Thoracic aorta (tissue), 2 donors: ENCODE results near the gene DALRD3. TPM values are rescaled to one million over a fixed set of nuclear protein-coding genes. Genes with fewer than 3 reads are reported as not detected.
A peak's percentile ranks its signal among the peaks of the same experiment; 100 is the strongest.
"Not testable (repeated sequence)": the region's sequence is repeated elsewhere in the genome, so short reads cannot be mapped to it uniquely, and the experiment has no call there.

Experiments
- ATAC-seq: fragments of 150-250 bp; one replicate; pipeline ENCODE4 v1.8.0; 2017; ENCODE audit warnings: low read depth; ENCODE audit not compliant: insufficient number of reproducible peaks, low FRiP score
- DNase-seq: peaks from one replicate; pipeline ENCODE4 v3.0.0-alpha.2; 2020; ENCODE audit warnings: low spot score
- H3K27ac ChIP-seq, 2 donors: fragments of 200-600 bp; sonication (generic); 1 replicate in 1 of 2; 2 replicates in 1 of 2; pipeline ENCODE4 v1.5.1; 2016; ENCODE audit warnings: mild to moderate bottlenecking in 2 of 2, moderate library complexity in 2 of 2
- H3K27me3 ChIP-seq: fragments of 200-600 bp; sonication (generic); replicated peaks from 2 replicates; pipeline ENCODE4 v1.6.0; 2016; ENCODE audit warnings: mild to moderate bottlenecking; ENCODE audit not compliant: insufficient read depth
- H3K36me3 ChIP-seq: fragments of 200-600 bp; sonication (generic); one replicate; pipeline ENCODE4 v1.5.1; 2016
- H3K4me1 ChIP-seq, 2 donors: fragments of 200-600 bp; sonication (generic); 1 replicate in 1 of 2; 2 replicates in 1 of 2; pipeline versions ENCODE4 v1.5.1 to v1.6.0; 2016; ENCODE audit warnings: low read depth in 2 of 2, mild to moderate bottlenecking in 1 of 2; ENCODE audit not compliant: control insufficient read depth in 1 of 2
- H3K4me3 ChIP-seq: fragments of 200-600 bp; sonication (generic); 2 replicates; pipeline ENCODE4 v1.5.1; 2016; ENCODE audit warnings: mild to moderate bottlenecking
- H3K9me3 ChIP-seq: fragments of 200-600 bp; sonication (generic); 2 replicates; pipeline ENCODE4 v1.5.1; 2016
- total RNA-seq, 2 donors: library from RNA; depleted of rRNA; stranded (reverse); fragments of >200 nt; gene quantifications; one replicate each; pipeline versions ENCODE4 v1.1.0 to v1.2.3, GENCODE V29; 2016
- TF ChIP-seq, protein P1 (sequence below): fragments of 200-600 bp; sonication (generic); IDR thresholded peaks from one replicate; pipeline ENCODE4 v1.5.1; 2019; ENCODE audit warnings: antibody characterized with exemption

The DALRD3 gene
- total RNA-seq, 2 donors from 2014 or later, result 16.8 to 36.8 TPM

DNA sequence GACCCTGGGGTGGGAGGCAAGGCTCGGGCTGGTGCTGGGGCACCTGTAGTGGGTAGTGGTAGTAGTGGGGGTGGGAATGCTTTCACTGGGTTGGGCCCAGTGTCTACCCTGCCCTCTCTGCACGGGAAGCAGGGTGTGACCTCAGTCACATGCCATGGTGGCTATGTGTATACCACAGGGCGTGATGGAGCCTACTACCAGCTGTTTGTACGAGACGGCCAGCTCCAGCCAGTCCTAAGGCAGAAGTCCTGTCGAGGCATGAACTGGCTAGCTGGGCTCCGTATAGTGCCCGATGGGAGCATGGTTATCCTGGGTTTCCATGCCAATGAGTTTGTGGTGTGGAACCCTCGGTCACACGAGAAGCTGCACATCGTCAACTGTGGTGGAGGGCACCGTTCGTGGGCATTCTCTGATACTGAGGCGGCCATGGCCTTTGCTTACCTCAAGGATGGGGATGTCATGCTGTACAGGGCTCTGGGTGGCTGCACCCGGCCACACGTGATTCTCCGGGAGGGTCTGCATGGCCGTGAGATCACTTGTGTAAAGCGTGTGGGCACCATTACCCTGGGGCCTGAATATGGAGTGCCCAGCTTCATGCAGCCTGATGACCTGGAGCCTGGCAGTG, 5.2 kb downstream of the DALRD3 start:
- Histone ChIP-seq H3K4me1 (peaks cover 4 to 16% of the 10 kb centered on the region in 2 donors), H3K9me3 (no peaks in the 10 kb centered on the region), H3K27me3 (no peaks in the 10 kb centered on the region), H3K36me3 (peaks cover 29% of the 10 kb centered on the region), H3K27ac (no peak overlapping the region), H3K4me3 (no peak overlapping the region)
- TF ChIP-seq, protein P1, sequence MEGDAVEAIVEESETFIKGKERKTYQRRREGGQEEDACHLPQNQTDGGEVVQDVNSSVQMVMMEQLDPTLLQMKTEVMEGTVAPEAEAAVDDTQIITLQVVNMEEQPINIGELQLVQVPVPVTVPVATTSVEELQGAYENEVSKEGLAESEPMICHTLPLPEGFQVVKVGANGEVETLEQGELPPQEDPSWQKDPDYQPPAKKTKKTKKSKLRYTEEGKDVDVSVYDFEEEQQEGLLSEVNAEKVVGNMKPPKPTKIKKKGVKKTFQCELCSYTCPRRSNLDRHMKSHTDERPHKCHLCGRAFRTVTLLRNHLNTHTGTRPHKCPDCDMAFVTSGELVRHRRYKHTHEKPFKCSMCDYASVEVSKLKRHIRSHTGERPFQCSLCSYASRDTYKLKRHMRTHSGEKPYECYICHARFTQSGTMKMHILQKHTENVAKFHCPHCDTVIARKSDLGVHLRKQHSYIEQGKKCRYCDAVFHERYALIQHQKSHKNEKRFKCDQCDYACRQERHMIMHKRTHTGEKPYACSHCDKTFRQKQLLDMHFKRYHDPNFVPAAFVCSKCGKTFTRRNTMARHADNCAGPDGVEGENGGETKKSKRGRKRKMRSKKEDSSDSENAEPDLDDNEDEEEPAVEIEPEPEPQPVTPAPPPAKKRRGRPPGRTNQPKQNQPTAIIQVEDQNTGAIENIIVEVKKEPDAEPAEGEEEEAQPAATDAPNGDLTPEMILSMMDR, result no peak
- ATAC-seq (no peak), DNase-seq (no peak)

DNA sequence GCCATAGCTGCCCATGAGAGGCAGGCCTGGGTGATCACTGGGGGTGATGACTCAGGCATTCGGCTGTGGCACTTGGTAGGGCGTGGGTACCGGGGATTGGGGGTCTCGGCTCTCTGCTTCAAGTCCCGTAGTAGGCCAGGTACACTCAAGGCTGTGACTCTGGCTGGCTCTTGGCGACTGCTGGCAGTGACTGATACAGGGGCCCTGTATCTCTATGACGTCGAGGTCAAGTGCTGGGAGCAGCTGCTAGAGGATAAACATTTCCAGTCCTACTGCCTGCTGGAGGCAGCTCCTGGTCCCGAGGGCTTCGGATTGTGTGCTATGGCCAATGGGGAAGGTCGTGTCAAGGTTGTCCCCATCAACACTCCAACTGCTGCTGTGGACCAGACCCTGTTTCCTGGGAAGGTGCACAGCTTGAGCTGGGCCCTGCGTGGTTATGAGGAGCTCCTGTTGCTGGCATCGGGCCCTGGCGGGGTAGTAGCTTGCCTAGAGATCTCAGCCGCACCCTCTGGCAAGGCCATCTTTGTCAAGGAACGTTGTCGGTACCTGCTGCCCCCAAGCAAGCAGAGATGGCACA, 5.9 kb downstream of the DALRD3 start:
- ATAC-seq, result no peak
- no peak overlapping the region for H3K4me3 ChIP-seq
- no peak for DNase-seq
- peaks cover 2 to 17% of the 10 kb centered on the region in 2 donors for H3K4me1 ChIP-seq
- H3K36me3 ChIP-seq, result peaks cover 29% of the 10 kb centered on the region
- H3K27me3 ChIP-seq, result no peaks in the 10 kb centered on the region
- no peak overlapping the region for H3K27ac ChIP-seq
- TF ChIP-seq, protein P1, result no peak
- H3K9me3 ChIP-seq, result no peaks in the 10 kb centered on the region

DNA sequence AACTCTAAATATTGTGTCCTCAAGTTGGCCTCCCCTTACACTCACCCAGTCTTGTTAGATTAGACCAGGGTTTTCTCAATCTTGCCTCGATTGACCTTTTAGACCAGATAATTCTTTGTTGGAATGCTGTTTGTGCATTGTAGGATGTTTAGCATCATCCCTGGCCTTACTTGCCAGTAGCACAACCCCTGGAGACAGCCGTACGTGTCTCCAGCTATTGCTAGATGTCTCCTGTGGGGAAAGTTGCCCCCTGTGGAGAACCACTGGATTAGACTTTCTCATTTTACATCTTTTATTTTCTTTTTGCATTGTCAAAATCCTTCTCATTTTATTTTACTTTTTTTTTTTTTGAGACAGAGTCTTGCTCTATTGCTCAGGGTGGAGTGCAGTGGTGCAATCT, 9.0 kb downstream of the DALRD3 start:
- no peaks in the 10 kb centered on the region for H3K27me3 ChIP-seq
- TF ChIP-seq, protein P1, result no peak
- H3K4me3 ChIP-seq, result no peak overlapping the region
- no peaks in the 10 kb centered on the region for H3K9me3 ChIP-seq
- H3K27ac ChIP-seq, result no peak overlapping the region
- no peak for ATAC-seq
- no peak for DNase-seq
- peaks cover 5 to 21% of the 10 kb centered on the region in 2 donors for H3K4me1 ChIP-seq
- H3K36me3 ChIP-seq, result peaks cover 17% of the 10 kb centered on the region

DNA sequence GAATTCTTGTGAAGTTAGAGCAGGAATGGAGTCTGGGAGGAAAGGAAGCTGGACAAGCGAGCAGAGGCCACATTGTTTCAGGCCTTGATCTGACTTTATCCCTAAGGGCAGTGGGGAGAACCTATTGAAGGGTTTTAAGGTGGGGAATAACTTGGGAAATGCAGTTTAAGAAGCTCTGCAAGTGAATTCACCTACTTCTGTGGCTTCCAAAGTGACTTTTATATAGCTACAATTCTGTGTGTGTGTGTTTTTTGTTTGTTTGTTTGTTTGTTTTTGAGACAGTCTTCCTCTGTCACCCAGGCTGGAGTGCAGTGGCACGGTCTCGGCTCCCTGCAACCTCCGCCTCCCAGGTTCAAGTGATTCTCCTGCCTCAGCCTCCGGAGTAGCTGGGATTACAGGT, 9.8 kb downstream of the DALRD3 start:
- ATAC-seq, DNase-seq, H3K27me3 ChIP-seq, H3K9me3 ChIP-seq: not testable (repeated sequence)
- Histone ChIP-seq H3K36me3 (peaks cover 15% of the 10 kb centered on the region), H3K27ac (peak overlapping the region; percentile 97), H3K4me3 (peak overlapping the region; percentile 91), H3K4me1 (peaks cover 5 to 21% of the 10 kb centered on the region in 2 donors)

DNA sequence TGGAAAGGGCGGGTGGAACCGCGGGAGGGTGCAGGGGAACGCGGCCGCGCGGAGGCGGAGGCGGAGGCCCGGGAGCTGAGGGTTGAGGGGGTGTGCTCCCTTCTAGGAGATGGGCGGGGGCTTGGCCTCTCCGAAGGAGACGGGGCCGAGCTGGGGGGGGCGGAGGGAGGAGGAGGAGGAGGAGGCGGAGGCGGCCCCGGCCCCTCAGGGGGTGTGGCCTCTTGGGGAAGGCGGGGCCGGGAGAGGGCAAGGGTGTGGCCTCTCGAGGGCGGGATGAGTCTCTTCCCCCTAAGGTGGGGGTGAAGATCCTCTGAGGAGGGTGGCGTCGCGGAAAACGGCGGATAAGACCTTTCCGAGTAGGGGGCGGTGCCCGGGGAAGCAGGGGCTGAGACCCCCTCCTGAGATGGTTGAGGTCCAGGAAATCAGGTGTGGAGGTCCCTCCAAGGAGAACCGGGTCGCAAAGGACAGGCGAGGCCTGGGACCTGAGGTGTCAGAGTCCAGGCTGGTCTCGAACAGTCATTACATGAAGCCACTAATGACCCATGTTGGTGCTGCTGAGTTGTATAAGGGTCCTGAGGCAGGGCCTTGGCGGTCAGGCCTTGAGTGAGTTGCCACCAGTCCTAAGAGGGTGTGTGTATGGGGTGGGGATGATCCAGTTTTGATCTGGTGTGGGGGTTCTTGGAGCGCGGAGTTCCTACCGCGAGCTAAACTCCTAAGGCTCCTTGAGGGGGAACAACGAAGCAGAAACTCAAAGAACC, 10.4 kb downstream of the DALRD3 start:
- peak; percentile 53 for ATAC-seq
- TF ChIP-seq, protein P1, result no peak
- Histone ChIP-seq H3K4me1 (peaks cover 5 to 21% of the 10 kb centered on the region in 2 donors), H3K36me3 (peaks cover 8% of the 10 kb centered on the region), H3K27ac (peak overlapping the region; percentile 97), H3K27me3 (no peaks in the 10 kb centered on the region), H3K4me3 (peak overlapping the region; percentile 91), H3K9me3 (no peaks in the 10 kb centered on the region)
- no peak for DNase-seq
